ENCODE results near the gene TKT.
"Not testable (repeated sequence)": the region's sequence is repeated elsewhere in the genome, so short reads cannot be mapped to it uniquely, and the experiment has no call there.

TKT gene

DNA sequence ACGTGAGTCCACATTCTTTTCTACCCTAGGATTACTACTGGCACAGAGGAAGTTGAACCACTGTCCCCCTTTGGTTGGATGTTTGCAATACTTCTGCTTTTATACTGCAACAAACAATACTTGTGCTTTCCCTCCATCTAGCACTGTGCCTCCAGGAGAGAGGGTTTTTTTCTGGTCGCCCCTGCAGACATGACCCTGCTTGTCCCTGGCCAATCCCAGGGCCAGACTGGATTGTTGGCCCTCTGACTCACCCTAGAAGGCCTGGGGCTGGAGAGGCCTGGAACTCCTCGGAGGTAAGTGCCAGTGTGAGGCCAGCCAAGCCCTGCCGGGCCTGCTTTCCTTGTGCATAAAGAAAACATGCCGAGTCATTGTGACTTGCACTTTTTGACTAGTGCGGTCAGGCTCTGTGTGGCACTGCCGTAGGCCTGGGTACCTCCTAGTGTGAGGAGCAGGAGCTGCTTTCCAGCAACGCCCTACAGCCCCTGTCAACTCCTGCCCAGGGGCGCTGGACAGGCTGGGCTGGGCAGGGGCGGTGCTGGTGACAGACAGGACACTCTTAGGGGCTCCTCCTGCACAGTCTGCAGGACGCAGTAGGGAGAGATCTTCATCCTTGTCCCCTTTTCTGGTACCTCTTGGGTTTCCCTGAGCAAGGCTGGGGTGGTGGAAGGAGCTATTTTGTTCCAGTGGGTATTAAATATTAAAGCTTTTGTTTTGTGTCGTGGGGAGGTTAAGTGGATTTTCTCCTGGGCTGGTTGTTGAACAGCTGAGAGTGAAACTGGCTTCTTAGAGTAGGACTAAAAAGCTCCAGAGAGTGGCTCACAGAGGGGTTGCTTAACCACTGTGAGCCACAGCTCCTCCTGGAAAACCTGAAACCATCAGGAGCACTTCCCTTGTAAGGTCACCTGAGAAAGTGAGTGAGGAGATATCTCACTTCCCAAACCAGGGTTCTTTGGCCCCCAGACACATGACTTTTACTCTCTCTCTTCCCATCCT, 14.4 kb upstream of the TKT start:
- intact Hi-C loops (cut with micrococcal nuclease), result no loop called here
- Mint-ChIP-seq H3K9me3 (no peaks in the 10 kb centered on the region), H3K4me1 (ENCODE audit: low read depth) (peaks cover 33% of the 10 kb centered on the region), H3K36me3 (ENCODE audit: low read depth) (peaks cover 11% of the 10 kb centered on the region), H3K4me3 (peak overlapping the region; percentile 74), H3K27me3 (no peaks in the 10 kb centered on the region), H3K27ac (peak overlapping the region; percentile 89)

DNA sequence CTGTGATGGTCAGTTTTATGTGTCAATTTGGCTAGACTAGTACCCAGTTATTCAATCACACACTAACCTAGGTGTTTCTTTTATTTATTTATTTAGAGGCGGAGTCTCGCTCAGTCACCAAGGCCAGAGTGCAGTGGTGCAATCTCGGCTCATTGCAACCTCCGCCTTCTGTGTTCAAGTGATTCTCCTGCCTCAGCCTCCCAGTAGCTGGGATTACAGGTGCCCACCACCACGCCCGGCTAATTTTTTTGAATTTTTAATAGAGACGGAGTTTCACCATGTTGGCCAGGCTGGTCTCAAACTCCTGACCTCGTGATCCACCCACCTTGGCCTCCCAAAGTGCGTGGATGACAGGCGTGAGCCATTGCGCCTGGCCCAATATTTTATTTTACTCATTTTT, 13.4 kb upstream of the TKT start:
- intact Hi-C loops (cut with micrococcal nuclease); H3K4me3 Mint-ChIP-seq; H3K9me3 Mint-ChIP-seq; H3K36me3 Mint-ChIP-seq (ENCODE audit: low read depth); H3K27me3 Mint-ChIP-seq: not testable (repeated sequence)
- Mint-ChIP-seq H3K4me1 (ENCODE audit: low read depth) (peaks cover 38% of the 10 kb centered on the region), H3K27ac (peak overlapping the region; percentile 89)

DNA sequence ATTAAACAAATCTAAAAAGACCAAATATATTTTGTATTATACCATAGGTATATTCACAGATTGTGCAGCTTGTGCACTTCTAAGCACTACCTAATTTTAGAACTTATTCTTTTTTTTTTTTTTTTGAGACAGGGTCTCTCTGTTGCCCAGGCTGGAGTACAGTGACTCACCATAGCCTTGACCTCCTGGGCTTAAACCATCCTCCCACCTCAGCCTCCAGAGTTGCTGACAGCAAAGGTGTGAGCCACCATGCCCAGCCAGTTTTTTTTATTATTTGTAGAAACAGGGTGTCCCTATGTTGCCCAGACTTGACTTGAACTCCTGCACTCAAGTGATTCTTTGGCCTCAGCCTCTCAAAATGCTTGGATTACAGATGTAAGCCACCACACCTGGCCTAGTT, 11.9 kb upstream of the TKT start:
- Mint-ChIP-seq H3K27ac (no peak overlapping the region), H3K4me3 (no peak overlapping the region), H3K9me3 (no peaks in the 10 kb centered on the region), H3K27me3 (no peaks in the 10 kb centered on the region), H3K36me3 (ENCODE audit: low read depth) (no peaks in the 10 kb centered on the region), H3K4me1 (ENCODE audit: low read depth) (peaks cover 33% of the 10 kb centered on the region)
- intact Hi-C loops (cut with micrococcal nuclease), result no loop called here

DNA sequence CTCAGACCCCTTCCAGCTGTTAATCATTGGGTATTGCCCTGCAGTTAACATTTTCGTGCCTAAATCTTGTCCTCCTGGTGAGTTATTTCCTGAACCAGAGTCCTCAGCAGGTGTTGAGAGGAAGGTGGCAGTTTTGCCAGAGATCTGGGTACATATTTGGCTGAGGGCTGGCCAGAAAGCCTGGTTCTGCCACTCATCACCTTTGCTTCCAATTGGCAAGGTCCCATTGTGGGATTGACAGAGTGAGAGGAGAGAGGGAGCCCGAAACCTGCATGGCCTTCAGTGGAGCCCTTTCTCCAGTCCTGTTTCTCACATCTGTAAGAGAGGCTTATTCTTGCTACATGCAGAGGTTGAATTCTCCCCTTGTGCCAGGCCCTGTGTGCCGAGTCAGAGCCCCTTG, 8.9 kb upstream of the TKT start:
- H3K9me3 Mint-ChIP-seq, result no peaks in the 10 kb centered on the region
- no peak overlapping the region for H3K4me3 Mint-ChIP-seq
- no peaks in the 10 kb centered on the region for H3K27me3 Mint-ChIP-seq
- H3K36me3 Mint-ChIP-seq (ENCODE audit: low read depth), result no peaks in the 10 kb centered on the region
- intact Hi-C loops (cut with micrococcal nuclease), result no loop called here
- H3K4me1 Mint-ChIP-seq (ENCODE audit: low read depth), result peaks cover 35% of the 10 kb centered on the region
- H3K27ac Mint-ChIP-seq, result peak overlapping the region; percentile 14

DNA sequence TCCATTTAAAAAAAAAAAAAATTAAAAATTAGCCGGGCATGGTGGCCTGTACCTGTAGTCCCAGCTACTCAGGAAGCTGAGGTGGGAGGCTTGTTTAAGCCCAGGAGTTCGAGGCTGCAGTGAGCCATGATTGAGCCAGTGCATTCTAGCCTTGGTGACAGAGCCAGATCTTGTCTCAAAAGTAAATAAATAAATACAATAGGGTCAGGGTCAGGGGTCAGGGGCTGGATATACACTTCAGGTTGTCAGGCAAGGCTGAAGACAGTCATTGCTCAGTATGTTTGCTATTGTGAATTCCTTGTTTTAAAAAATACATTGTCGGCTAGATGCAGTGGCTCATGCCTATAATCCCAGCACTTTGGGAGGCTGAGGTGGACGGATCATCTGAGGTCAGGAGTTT, 8.1 kb upstream of the TKT start:
- intact Hi-C loops (cut with micrococcal nuclease), result no loop called here
- Mint-ChIP-seq H3K27ac (no peak overlapping the region), H3K36me3 (ENCODE audit: low read depth) (no peaks in the 10 kb centered on the region), H3K27me3 (no peaks in the 10 kb centered on the region), H3K4me1 (ENCODE audit: low read depth) (peaks cover 38% of the 10 kb centered on the region), H3K4me3 (no peak overlapping the region), H3K9me3 (no peaks in the 10 kb centered on the region)

DNA sequence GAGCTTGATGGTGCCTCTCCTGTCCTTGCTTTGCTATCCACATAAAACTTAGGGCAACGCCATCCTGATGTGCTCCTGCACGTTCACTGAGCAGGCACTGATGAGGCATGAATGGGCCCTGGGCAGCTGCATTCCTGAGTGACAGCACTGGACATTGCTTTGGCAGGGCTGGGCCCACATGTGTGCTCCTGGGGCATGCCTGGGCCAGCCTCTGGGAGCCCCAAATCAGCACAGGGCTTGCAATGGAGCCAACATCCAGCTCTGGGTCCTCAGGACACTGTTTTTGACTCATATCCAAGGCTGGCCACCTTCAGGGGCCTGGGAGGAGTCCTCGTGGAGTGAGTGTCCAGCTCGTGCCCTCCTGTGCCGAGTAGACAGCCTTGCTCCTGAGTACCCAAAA, 5.9 kb upstream of the TKT start:
- intact Hi-C loops (cut with micrococcal nuclease), result no loop called here
- Mint-ChIP-seq H3K36me3 (ENCODE audit: low read depth) (no peaks in the 10 kb centered on the region), H3K27ac (peak overlapping the region; percentile 51), H3K4me3 (no peak overlapping the region), H3K27me3 (no peaks in the 10 kb centered on the region), H3K9me3 (no peaks in the 10 kb centered on the region), H3K4me1 (ENCODE audit: low read depth) (peaks cover 48% of the 10 kb centered on the region)

DNA sequence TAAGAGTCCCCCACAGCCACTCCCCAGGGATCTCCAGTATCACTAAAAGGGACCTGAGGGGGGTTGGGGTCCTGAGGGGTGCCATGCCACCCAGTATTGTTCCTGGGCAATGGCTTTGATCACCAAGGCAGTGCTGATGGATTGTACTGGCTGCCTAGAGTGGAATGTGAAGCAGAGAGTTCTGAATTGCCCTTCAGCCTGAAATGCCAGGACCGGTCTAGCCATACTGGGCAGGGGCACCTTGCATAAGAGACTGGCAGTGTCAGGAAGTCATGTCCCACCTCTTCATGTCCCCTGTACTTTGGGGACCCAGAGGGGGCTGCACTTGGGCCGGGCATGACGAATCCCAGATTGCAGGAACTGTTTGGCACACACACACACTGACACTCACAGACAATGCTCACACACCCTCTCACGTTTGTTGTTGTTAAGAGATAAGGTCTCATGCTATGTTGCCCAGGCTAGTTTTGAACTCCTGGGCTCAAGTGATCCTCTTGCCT, 4.5 kb upstream of the TKT start:
- no peak overlapping the region for H3K27ac Mint-ChIP-seq

DNA sequence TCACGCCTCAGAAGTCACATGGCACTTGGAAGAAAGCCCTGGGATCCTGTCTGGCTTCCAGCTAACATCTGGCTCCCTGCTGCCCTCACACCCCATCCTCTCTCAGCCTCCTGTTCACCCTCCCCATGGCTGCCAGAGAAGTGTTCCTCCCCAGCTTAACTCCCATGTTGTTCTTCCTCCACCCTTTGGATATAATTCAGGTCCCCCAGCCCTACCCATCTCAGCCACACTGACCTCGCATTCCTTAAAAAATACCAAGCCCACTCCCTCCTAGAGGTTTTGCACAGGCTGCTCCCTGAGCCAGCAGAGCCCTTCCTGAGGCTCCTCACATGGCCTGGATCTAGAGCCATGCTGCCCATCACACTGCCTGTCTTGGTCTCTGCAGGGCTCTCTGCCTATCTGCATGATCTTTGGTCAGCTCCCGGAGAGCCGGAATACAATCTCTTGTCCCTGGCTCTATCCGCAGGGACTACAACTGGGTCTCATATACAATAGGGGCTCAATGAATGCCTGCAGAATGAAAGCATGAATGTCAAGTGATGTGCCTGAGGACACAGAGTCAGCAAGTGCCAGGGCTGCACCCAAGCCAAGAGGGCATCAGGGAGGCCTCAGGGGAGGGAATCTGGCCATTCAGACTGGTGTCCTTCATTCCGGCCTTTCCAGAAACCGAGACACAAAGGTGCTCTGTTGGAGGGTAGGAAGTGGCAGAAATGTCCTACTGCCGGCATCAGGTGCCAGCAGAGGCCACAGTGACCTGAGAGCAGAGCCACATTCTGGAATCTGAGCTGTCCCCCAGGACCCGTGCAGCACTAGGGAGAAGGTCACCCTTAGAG, 3.8 kb upstream of the TKT start:
- Mint-ChIP-seq H3K4me1 (ENCODE audit: low read depth) (peaks cover 47% of the 10 kb centered on the region), H3K4me3 (no peak overlapping the region), H3K27ac (no peak overlapping the region), H3K9me3 (no peaks in the 10 kb centered on the region), H3K36me3 (ENCODE audit: low read depth) (peaks cover 9% of the 10 kb centered on the region), H3K27me3 (no peaks in the 10 kb centered on the region)
- intact Hi-C loops (cut with micrococcal nuclease), result no loop called here

More for the DNA sequence above, 4.5 kb upstream of the TKT start:
- Mint-ChIP-seq H3K4me3 (no peak overlapping the region), H3K27me3 (no peaks in the 10 kb centered on the region), H3K36me3 (ENCODE audit: low read depth) (peaks cover 2% of the 10 kb centered on the region), H3K4me1 (ENCODE audit: low read depth) (peaks cover 49% of the 10 kb centered on the region), H3K9me3 (no peaks in the 10 kb centered on the region)
- intact Hi-C loops (cut with micrococcal nuclease), result no loop called here

DNA sequence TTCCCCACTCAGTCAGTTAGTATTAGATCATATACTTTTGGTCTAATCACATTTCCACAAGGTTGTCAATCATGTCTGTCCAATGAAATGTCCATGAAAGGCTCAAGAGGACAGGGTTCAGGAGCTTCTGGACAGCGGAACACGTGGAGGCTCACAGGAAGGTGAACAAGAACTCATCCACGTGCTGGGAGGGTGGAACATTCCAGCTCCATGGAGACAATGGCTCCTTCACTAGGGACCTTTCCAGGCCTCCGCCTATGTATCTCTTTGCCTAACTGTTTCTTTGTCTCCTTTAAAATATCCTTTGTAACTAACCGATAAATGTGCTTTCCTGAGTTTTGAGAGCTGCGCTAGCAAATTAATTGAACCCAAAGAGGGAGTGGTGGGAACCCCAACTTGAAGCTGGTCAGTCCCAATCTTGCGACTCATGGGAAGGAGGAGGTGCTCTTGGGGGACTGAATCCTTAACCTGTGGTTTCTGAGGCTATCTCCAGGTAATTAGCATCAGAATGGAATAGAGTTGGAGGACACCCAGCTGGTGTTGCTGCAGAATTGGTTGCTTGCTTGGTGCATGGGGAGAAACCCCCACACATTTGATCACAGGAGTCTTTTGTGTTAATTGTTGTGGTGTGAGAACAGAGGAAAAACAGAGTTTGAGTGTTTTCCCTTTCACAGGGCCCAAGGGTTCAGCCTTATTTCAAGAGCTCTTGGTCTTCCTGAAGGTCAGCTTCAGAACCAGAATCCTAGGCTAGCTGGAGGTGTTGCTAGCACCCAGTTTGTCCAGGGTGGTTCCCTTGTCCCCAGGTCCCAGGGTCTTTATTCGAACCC, 3.0 kb upstream of the TKT start:
- intact Hi-C loops (cut with micrococcal nuclease), result no loop called here
- no peak overlapping the region for H3K4me3 Mint-ChIP-seq
- H3K36me3 Mint-ChIP-seq (ENCODE audit: low read depth), result peaks cover 17% of the 10 kb centered on the region
- H3K9me3 Mint-ChIP-seq, result no peaks in the 10 kb centered on the region
- peaks cover 55% of the 10 kb centered on the region for H3K4me1 Mint-ChIP-seq (ENCODE audit: low read depth)
- H3K27me3 Mint-ChIP-seq, result no peaks in the 10 kb centered on the region
- H3K27ac Mint-ChIP-seq, result peak overlapping the region; percentile 65

DNA sequence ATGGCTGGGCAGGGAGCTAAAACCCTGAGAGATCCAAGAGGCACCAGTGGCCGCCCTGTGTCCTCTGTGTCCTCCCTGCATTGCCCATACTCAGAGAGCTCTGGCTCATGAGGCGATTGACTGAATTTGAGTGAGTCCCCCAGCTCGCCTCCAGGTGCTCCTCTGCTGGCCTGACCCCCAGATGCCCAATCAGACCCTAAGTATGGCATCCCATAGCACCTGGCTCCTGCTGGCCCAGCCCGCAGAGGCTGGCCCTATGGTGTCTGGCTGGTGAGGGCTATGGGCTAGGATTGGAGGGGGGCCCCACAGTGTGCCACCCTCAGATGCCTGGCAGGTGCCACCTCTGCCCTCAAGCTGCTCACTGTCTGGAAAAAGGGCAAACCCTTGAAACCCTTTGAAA, 1.6 kb upstream of the TKT start:
- peak overlapping the region; percentile 90 for H3K27ac Mint-ChIP-seq
- H3K4me1 Mint-ChIP-seq (ENCODE audit: low read depth), result peaks cover 68% of the 10 kb centered on the region
- no peak overlapping the region for H3K4me3 Mint-ChIP-seq
- no peaks in the 10 kb centered on the region for H3K27me3 Mint-ChIP-seq
- H3K36me3 Mint-ChIP-seq (ENCODE audit: low read depth), result peaks cover 31% of the 10 kb centered on the region
- intact Hi-C loops (cut with micrococcal nuclease), result no loop called here
- no peaks in the 10 kb centered on the region for H3K9me3 Mint-ChIP-seq

DNA sequence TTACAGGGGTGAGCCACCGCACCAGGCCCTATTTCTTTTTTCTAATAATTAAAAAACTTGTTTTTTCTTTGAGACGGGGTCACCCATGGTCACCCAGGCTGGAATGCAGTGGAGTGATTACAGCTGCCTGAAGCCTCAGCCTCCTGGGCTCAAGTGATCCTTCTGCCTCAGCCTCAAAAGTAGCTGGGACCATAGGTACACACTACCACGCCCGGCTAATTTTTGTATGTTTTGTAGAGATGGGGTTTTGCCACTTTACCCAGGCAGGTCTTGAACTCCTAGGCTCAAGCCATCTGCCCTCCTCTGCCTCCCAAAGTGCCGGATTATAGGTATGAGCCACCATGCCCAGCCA, 858 bp upstream of the TKT start:
- peak overlapping the region; percentile 90 for H3K27ac Mint-ChIP-seq
- H3K4me1 Mint-ChIP-seq (ENCODE audit: low read depth), result peaks cover 66% of the 10 kb centered on the region
- H3K27me3 Mint-ChIP-seq, result no peaks in the 10 kb centered on the region
- H3K4me3 Mint-ChIP-seq, result no peak overlapping the region
- H3K9me3 Mint-ChIP-seq, result no peaks in the 10 kb centered on the region
- H3K36me3 Mint-ChIP-seq (ENCODE audit: low read depth), result peaks cover 38% of the 10 kb centered on the region
- intact Hi-C loops (cut with micrococcal nuclease), result no loop called here

DNA sequence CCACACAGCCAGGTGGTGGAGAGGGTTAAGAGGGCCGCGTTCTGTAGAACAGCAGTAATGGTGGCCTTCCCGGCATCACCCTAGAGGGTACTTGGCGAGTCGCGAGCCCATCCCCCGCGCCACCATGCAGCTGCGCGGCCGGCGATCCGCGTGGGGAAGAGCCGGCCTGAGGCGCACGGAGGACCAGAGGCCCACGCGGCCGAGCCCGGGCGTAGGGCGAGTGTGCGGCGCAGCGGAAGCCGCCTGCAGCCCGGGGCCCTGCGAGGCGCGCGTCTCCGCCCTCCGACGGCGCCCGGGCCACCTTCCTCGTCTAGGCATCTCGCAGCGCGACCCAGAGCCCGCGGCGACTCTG, 423 bp downstream of the TKT start:
- peak overlapping the region; percentile 91 for H3K4me3 Mint-ChIP-seq
- H3K36me3 Mint-ChIP-seq (ENCODE audit: low read depth), result peaks cover 47% of the 10 kb centered on the region
- H3K4me1 Mint-ChIP-seq (ENCODE audit: low read depth), result peaks cover 69% of the 10 kb centered on the region
- peak overlapping the region; percentile 90 for H3K27ac Mint-ChIP-seq
- intact Hi-C loops (cut with micrococcal nuclease), result no loop called here
- no peaks in the 10 kb centered on the region for H3K9me3 Mint-ChIP-seq
- H3K27me3 Mint-ChIP-seq, result no peaks in the 10 kb centered on the region

DNA sequence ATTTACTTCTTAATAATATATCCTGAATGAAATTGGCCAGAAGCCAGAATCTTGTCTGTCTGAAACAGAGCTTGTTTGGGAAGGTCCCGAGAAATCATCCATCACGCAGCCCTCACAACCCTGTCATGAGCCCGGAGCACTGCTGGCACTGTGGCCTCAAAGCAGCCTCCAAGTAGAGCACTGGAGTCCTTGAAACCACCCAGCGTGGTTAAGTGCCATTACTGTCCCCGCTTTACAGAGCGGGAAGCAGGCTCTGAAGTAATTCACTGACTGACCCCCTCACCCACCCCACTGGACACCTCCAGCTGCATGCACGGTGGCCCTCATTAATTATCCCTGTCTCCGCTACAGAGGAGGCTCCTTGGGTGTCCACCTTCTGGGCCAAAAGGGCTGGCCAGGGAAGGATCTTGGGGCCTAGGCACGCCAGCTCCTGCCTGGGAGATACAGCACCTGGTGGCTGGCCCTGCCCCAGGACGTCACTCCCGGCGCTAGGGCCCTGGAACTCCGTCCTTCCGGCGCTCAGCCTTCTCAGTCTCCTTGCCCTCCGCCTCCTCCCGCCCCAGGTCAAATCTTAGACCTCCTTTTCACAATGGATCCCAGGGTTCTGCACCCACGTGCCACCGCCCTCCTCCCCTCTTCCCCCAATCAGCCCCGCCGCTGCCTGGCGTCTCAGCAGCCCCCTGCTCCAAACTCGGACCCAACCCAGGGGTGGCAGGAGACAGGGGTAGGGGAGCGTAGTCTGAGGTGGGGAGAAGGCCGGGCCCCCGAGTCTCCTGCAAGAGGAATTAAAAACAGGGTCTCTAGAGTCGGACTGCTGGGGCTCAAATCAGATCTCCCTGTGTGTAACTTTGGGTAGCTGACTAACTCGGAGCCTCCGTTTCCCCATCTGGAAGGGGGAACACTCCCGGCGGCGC, 1.1 kb downstream of the TKT start:
- H3K9me3 Mint-ChIP-seq, result no peaks in the 10 kb centered on the region
- peak overlapping the region; percentile 91 for H3K4me3 Mint-ChIP-seq
- intact Hi-C loops (cut with micrococcal nuclease), result loop anchor here (5.0 kb wide), 1 partner anchor 37 kb away; no protein-coding TSS in a partner anchor
- peaks cover 74% of the 10 kb centered on the region for H3K4me1 Mint-ChIP-seq (ENCODE audit: low read depth)
- peak overlapping the region; percentile 90 for H3K27ac Mint-ChIP-seq
- H3K36me3 Mint-ChIP-seq (ENCODE audit: low read depth), result peaks cover 47% of the 10 kb centered on the region
- no peaks in the 10 kb centered on the region for H3K27me3 Mint-ChIP-seq

Measured in dendritic cell treated with granulocyte-macrophage colony-stimulating factor and Interleukin-4, amounts not matched to agents 40 ng/mL and 50 ng/mL, for 4 days (primary cell).